Ishikawa (cell line): ENCODE data around the gene IRF6.

Source experiments
- CEBPB ChIP-seq: IDR thresholded peaks from 2 replicates; pipeline ENCODE4 v1.6.1; 2012
- CREB1 ChIP-seq: IDR thresholded peaks from 2 replicates; pipeline ENCODE4 v1.6.1; 2012; ENCODE audit warnings: low read depth
- EGR1 ChIP-seq: IDR thresholded peaks from 2 replicates; pipeline ENCODE4 v1.6.1; 2012
- RAD21 ChIP-seq: IDR thresholded peaks from 2 replicates; pipeline ENCODE4 v1.6.1; 2012; ENCODE audit warnings: low read depth
- TAF1 ChIP-seq: IDR thresholded peaks from 2 replicates; pipeline ENCODE4 v1.6.1; 2012; ENCODE audit warnings: low read depth, mild to moderate bottlenecking
- TCF12 ChIP-seq: IDR thresholded peaks from 2 replicates; pipeline ENCODE4 v1.6.1; 2012; ENCODE audit warnings: low read depth
- YY1 ChIP-seq: IDR thresholded peaks from 2 replicates; pipeline ENCODE4 v1.6.1; 2012; ENCODE audit warnings: low read depth
- ZBTB7A ChIP-seq: IDR thresholded peaks from 2 replicates; pipeline ENCODE4 v1.6.1; 2012; ENCODE audit warnings: low read depth
- TF ChIP-seq, protein P1 (sequence below): IDR thresholded peaks from 2 replicates; pipeline ENCODE4 v1.6.1; 2012
- TF ChIP-seq, protein P2 (sequence below): IDR thresholded peaks from 2 replicates; pipeline ENCODE4 v1.6.1; 2012; ENCODE audit warnings: low read depth, mild to moderate bottlenecking
- TF ChIP-seq, protein P3 (sequence below): IDR thresholded peaks from 2 replicates; pipeline ENCODE4 v1.6.1; 2012

DNA sequence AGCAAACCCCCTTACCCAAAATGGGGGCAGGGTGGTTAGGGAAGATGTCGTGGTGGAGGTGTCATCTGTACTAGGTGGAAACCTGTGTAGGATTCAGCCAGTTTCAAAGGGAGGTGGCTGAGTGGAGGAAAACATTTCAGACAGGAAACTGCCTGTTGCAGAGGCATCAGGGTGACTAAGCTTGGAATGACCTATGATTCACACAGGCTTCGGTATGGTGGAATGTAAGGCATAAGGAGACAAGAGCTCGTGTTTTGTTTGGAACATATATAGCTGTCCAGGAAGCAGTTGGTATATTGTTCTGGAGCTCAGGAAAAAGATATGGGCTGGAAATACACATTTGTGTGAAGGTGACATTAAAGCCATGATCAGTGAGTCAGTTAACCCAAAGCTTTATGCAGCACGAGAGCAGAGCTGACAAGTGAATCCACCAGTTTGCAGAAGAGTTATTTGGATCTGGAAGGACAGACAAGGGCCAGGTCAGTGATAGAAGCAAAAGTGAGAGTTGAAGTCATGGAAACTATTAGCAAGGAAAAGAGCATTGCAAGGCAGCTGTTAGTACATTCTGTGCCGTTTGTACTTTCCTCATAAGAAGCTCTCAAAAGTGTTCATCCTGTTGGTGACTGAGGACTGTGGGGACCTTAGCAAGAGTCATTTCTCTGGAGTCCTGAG, 34.1 kb upstream of the IRF6 start:
- TF ChIP-seq TAF1 (no peak), RAD21 (no peak), YY1 (no peak), TCF12 (no peak), EGR1 (no peak), CEBPB (no peak), ZBTB7A (no peak), CREB1 (no peak)
- TF ChIP-seq, protein P1, sequence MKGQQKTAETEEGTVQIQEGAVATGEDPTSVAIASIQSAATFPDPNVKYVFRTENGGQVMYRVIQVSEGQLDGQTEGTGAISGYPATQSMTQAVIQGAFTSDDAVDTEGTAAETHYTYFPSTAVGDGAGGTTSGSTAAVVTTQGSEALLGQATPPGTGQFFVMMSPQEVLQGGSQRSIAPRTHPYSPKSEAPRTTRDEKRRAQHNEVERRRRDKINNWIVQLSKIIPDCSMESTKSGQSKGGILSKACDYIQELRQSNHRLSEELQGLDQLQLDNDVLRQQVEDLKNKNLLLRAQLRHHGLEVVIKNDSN, result no peak
- TF ChIP-seq, protein P2, sequence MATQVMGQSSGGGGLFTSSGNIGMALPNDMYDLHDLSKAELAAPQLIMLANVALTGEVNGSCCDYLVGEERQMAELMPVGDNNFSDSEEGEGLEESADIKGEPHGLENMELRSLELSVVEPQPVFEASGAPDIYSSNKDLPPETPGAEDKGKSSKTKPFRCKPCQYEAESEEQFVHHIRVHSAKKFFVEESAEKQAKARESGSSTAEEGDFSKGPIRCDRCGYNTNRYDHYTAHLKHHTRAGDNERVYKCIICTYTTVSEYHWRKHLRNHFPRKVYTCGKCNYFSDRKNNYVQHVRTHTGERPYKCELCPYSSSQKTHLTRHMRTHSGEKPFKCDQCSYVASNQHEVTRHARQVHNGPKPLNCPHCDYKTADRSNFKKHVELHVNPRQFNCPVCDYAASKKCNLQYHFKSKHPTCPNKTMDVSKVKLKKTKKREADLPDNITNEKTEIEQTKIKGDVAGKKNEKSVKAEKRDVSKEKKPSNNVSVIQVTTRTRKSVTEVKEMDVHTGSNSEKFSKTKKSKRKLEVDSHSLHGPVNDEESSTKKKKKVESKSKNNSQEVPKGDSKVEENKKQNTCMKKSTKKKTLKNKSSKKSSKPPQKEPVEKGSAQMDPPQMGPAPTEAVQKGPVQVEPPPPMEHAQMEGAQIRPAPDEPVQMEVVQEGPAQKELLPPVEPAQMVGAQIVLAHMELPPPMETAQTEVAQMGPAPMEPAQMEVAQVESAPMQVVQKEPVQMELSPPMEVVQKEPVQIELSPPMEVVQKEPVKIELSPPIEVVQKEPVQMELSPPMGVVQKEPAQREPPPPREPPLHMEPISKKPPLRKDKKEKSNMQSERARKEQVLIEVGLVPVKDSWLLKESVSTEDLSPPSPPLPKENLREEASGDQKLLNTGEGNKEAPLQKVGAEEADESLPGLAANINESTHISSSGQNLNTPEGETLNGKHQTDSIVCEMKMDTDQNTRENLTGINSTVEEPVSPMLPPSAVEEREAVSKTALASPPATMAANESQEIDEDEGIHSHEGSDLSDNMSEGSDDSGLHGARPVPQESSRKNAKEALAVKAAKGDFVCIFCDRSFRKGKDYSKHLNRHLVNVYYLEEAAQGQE, result no peak
- TF ChIP-seq, protein P3, sequence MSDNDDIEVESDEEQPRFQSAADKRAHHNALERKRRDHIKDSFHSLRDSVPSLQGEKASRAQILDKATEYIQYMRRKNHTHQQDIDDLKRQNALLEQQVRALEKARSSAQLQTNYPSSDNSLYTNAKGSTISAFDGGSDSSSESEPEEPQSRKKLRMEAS, result no peak
